ENCODE results near the gene ZBTB17. TPM values are rescaled to one million over a fixed set of nuclear protein-coding genes. Genes with fewer than 3 reads are reported as not detected.

Gene ZBTB17
- total and polyA plus RNA-seq, 9 of the 15 experiments (the other 6 are each of a cell fraction or from before 2014, with no cell fraction given) = 1.1 to 53.4 (median 29.6) TPM

DNA sequence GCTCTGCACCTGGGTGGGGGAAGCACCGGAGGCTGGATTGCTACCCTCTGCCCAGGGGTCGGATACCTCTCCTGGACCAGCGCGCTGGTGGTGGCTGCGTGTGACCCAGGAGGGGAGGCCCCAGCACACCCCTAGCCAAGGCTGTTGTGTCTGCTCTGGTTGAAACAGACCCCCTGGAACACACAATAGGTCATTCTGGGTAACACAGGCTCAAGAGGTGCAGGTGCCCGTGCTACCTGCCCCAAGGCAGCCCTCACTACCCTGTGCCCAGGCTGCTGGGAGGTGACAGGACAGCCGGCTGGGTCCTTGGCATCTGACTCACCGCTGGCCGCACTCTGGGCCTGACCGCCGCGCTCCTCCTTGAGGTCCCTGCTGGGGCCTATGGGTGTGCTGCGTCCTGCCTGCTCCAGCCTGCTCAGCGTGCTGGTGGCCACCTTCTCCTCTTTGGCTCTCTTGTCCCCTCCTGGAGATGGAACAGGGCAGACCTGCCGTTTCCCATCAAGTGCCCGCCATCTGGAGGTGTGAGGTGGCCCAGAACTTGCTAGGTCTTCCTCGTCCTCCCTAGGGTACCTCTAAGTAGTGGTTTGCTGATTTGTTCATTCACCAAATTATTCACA is 30.0 kb downstream of the ZBTB17 start:
- Histone ChIP-seq H3K27ac (ENCODE audit: extremely low read depth, low read depth, low read length) (no peak overlapping the region), H3K27me3 (ENCODE audit: control insufficient read depth in 2 of 2, insufficient read depth in 2 of 2, low read length in 2 of 2) (no peaks in the 10 kb centered on the region), H3K4me3 (no peak overlapping the region), H3K9me3 (replicated peaks; ENCODE audit: control insufficient read depth, insufficient read depth, low read depth, low read length) (no peaks in the 10 kb centered on the region), H3K4me2 (ENCODE audit: insufficient read depth, low read length) (no peak overlapping the region), H3K9ac (ENCODE audit: insufficient read depth in 1 of 2, low read depth in 2 of 2, low read length in 2 of 2) (no peak overlapping the region), H4K20me1 (replicated peaks; ENCODE audit: control insufficient read depth, insufficient read depth, low read length) (peaks cover 4% of the 10 kb centered on the region; the same call in 1 of the 2 replicates), H3K9me1 (ENCODE audit: control insufficient read depth, insufficient read depth, low read length) (peaks cover 8% of the 10 kb centered on the region), H2AFZ (ENCODE audit: low read depth, low read length) (no peak overlapping the region), H3K36me3 (ENCODE audit: control insufficient read depth, insufficient read depth, low read length) (peaks cover 86% of the 10 kb centered on the region; the same call in 2 of the 3 replicates), H3K4me1 (replicated peaks in 1 of 2; ENCODE audit: control insufficient read depth in 2 of 2, insufficient read depth in 2 of 2, low read length in 2 of 2) (peaks cover 30 to 67% of the 10 kb centered on the region in 2 experiments), H3K79me2 (ENCODE audit: control insufficient read depth, insufficient read depth, low read length) (peaks cover 39% of the 10 kb centered on the region)
- intact Hi-C loops (cut with micrococcal nuclease) (no loop called here), in situ Hi-C loops (cut with MboI) (no loop called here)
- TF ChIP-seq GTF2E2 (tag; IDR thresholded peaks at IDR 0.05) (no peak), POLR2G (IDR thresholded peaks at IDR 0.05; ENCODE audit: low read depth, low read length) (peak; percentile 37; the same call in 1 of the 2 replicates), NR3C1 (CRISPR knock-in tag; IDR thresholded peaks at IDR 0.05) (no peak)
- TF ChIP-seq, protein P1, sequence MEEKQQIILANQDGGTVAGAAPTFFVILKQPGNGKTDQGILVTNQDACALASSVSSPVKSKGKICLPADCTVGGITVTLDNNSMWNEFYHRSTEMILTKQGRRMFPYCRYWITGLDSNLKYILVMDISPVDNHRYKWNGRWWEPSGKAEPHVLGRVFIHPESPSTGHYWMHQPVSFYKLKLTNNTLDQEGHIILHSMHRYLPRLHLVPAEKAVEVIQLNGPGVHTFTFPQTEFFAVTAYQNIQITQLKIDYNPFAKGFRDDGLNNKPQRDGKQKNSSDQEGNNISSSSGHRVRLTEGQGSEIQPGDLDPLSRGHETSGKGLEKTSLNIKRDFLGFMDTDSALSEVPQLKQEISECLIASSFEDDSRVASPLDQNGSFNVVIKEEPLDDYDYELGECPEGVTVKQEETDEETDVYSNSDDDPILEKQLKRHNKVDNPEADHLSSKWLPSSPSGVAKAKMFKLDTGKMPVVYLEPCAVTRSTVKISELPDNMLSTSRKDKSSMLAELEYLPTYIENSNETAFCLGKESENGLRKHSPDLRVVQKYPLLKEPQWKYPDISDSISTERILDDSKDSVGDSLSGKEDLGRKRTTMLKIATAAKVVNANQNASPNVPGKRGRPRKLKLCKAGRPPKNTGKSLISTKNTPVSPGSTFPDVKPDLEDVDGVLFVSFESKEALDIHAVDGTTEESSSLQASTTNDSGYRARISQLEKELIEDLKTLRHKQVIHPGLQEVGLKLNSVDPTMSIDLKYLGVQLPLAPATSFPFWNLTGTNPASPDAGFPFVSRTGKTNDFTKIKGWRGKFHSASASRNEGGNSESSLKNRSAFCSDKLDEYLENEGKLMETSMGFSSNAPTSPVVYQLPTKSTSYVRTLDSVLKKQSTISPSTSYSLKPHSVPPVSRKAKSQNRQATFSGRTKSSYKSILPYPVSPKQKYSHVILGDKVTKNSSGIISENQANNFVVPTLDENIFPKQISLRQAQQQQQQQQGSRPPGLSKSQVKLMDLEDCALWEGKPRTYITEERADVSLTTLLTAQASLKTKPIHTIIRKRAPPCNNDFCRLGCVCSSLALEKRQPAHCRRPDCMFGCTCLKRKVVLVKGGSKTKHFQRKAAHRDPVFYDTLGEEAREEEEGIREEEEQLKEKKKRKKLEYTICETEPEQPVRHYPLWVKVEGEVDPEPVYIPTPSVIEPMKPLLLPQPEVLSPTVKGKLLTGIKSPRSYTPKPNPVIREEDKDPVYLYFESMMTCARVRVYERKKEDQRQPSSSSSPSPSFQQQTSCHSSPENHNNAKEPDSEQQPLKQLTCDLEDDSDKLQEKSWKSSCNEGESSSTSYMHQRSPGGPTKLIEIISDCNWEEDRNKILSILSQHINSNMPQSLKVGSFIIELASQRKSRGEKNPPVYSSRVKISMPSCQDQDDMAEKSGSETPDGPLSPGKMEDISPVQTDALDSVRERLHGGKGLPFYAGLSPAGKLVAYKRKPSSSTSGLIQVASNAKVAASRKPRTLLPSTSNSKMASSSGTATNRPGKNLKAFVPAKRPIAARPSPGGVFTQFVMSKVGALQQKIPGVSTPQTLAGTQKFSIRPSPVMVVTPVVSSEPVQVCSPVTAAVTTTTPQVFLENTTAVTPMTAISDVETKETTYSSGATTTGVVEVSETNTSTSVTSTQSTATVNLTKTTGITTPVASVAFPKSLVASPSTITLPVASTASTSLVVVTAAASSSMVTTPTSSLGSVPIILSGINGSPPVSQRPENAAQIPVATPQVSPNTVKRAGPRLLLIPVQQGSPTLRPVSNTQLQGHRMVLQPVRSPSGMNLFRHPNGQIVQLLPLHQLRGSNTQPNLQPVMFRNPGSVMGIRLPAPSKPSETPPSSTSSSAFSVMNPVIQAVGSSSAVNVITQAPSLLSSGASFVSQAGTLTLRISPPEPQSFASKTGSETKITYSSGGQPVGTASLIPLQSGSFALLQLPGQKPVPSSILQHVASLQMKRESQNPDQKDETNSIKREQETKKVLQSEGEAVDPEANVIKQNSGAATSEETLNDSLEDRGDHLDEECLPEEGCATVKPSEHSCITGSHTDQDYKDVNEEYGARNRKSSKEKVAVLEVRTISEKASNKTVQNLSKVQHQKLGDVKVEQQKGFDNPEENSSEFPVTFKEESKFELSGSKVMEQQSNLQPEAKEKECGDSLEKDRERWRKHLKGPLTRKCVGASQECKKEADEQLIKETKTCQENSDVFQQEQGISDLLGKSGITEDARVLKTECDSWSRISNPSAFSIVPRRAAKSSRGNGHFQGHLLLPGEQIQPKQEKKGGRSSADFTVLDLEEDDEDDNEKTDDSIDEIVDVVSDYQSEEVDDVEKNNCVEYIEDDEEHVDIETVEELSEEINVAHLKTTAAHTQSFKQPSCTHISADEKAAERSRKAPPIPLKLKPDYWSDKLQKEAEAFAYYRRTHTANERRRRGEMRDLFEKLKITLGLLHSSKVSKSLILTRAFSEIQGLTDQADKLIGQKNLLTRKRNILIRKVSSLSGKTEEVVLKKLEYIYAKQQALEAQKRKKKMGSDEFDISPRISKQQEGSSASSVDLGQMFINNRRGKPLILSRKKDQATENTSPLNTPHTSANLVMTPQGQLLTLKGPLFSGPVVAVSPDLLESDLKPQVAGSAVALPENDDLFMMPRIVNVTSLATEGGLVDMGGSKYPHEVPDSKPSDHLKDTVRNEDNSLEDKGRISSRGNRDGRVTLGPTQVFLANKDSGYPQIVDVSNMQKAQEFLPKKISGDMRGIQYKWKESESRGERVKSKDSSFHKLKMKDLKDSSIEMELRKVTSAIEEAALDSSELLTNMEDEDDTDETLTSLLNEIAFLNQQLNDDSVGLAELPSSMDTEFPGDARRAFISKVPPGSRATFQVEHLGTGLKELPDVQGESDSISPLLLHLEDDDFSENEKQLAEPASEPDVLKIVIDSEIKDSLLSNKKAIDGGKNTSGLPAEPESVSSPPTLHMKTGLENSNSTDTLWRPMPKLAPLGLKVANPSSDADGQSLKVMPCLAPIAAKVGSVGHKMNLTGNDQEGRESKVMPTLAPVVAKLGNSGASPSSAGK (IDR thresholded peaks at IDR 0.05) = no peak
- DNase-seq (ENCODE audit: extremely low read depth in 1 of 4, low spot score in 3 of 4) (no peak), ATAC-seq (no peak), FAIRE-seq (no peak)
- ChIA-PET POLR2A (interaction anchor here (0.6 to 1.1 kb wide), 5 partner anchors 13 to 114 kb away, joined by 3 to 5 read pairs (median 4); no protein-coding TSS in a partner anchor), CTCF (ENCODE audit: low intra/inter-chr PET ratio) (no interaction called here)
- 89% methylated on average over 17 of the region's 17 CpGs for WGBS (ENCODE audit: insufficient coverage, low coverage, missing lambda C conversion rate)
- BruUV-seq (replicated peaks) = no TSS peak

Data from K562 (cell line).